ENCODE measurements around the gene SEMA4B. TPM values are rescaled to one million over a fixed set of nuclear protein-coding genes. Genes with fewer than 3 reads are reported as not detected.

SEMA4B gene
- total RNA-seq, 2 experiments from 2014 or later: 23.4 to 26.7 TPM

- H3K36me3 Mint-ChIP-seq (ENCODE audit: low read depth): no peaks in the 10 kb centered on the region
- no peaks in the 10 kb centered on the region for H3K9me3 Mint-ChIP-seq
- DNase-seq: no peak
- H3K4me3 Mint-ChIP-seq: no peak overlapping the region
- H3K4me1 Mint-ChIP-seq: peaks cover 12% of the 10 kb centered on the region
- CTCF ChIA-PET: interaction anchor here (2.0 kb wide), 1 partner anchor 12 kb away, joined by 6 read pairs; no protein-coding TSS in a partner anchor
- POLR2A ChIA-PET: no interaction called here
- H3K27ac Mint-ChIP-seq: no peak overlapping the region
- H3K27me3 Mint-ChIP-seq: peaks cover 4% of the 10 kb centered on the region
Measured at GRCh38 chr15:90165157-90165556, 36.0 kb upstream of the SEMA4B start.

GRCh38 chr15:90165659-90166489, 35.3 kb upstream of the SEMA4B start:
- DNase-seq: no peak
- Mint-ChIP-seq H3K9me3 (no peaks in the 10 kb centered on the region), H3K27me3 (peaks cover 4% of the 10 kb centered on the region), H3K27ac (no peak overlapping the region), H3K4me1 (peaks cover 12% of the 10 kb centered on the region), H3K36me3 (ENCODE audit: low read depth) (no peaks in the 10 kb centered on the region), H3K4me3 (no peak overlapping the region)
- ChIA-PET CTCF (interaction anchor here (0.6 to 1.0 kb wide), 2 partner anchors 19 to 1741 kb away, joined by 3 to 4 read pairs; no protein-coding TSS in a partner anchor), POLR2A (no interaction called here)

- ChIA-PET CTCF (interaction anchor here (0.6 to 1.0 kb wide), 2 partner anchors 16 to 134 kb away, joined by 3 to 4 read pairs; no protein-coding TSS in a partner anchor), POLR2A (no interaction called here)
- DNase-seq: no peak
- Mint-ChIP-seq H3K27me3 (peaks cover 4% of the 10 kb centered on the region), H3K36me3 (ENCODE audit: low read depth) (no peaks in the 10 kb centered on the region), H3K9me3 (no peaks in the 10 kb centered on the region), H3K27ac (no peak overlapping the region), H3K4me1 (peaks cover 11% of the 10 kb centered on the region), H3K4me3 (no peak overlapping the region)
Measured at GRCh38 chr15:90167121-90167520, 34.0 kb upstream of the SEMA4B start.

GRCh38 chr15:90171623-90172022, 29.5 kb upstream of the SEMA4B start:
- no peak overlapping the region for H3K27ac Mint-ChIP-seq
- peaks cover 5% of the 10 kb centered on the region for H3K4me1 Mint-ChIP-seq
- no peak overlapping the region for H3K4me3 Mint-ChIP-seq
- no peak for DNase-seq
- ChIA-PET POLR2A (interaction anchor here (0.7 kb wide), 1 partner anchor 12 kb away, joined by 4 read pairs; no protein-coding TSS in a partner anchor), CTCF (interaction anchor here (0.5 kb wide), 1 partner anchor 23 kb away, joined by 3 read pairs; no protein-coding TSS in a partner anchor)
- no peaks in the 10 kb centered on the region for H3K36me3 Mint-ChIP-seq (ENCODE audit: low read depth)
- H3K27me3 Mint-ChIP-seq: no peaks in the 10 kb centered on the region
- no peaks in the 10 kb centered on the region for H3K9me3 Mint-ChIP-seq

- CTCF ChIA-PET: interaction anchor here (0.6 to 0.7 kb wide), 4 partner anchors 17 to 270 kb away, joined by 3 to 5 read pairs (median 4); no protein-coding TSS in a partner anchor
- DNase-seq: no peak
- no peak overlapping the region for H3K4me3 Mint-ChIP-seq
- H3K36me3 Mint-ChIP-seq (ENCODE audit: low read depth): no peaks in the 10 kb centered on the region
- peaks cover 4% of the 10 kb centered on the region for H3K4me1 Mint-ChIP-seq
- no peaks in the 10 kb centered on the region for H3K9me3 Mint-ChIP-seq
- no peak overlapping the region for H3K27ac Mint-ChIP-seq
- H3K27me3 Mint-ChIP-seq: no peaks in the 10 kb centered on the region
- POLR2A ChIA-PET: no interaction called here
Measured at GRCh38 chr15:90173372-90173771, 27.8 kb upstream of the SEMA4B start.

- H3K9me3 Mint-ChIP-seq: peaks cover 3% of the 10 kb centered on the region
- peaks cover 11% of the 10 kb centered on the region for H3K4me1 Mint-ChIP-seq
- ChIA-PET CTCF (interaction anchor here (0.9 kb wide), 1 partner anchor 119 kb away, joined by 3 read pairs; no protein-coding TSS in a partner anchor), POLR2A (no interaction called here)
- H3K27ac Mint-ChIP-seq: no peak overlapping the region
- H3K4me3 Mint-ChIP-seq: no peak overlapping the region
- no peak for DNase-seq
- peaks cover 8% of the 10 kb centered on the region for H3K27me3 Mint-ChIP-seq
- H3K36me3 Mint-ChIP-seq (ENCODE audit: low read depth): no peaks in the 10 kb centered on the region
Measured at GRCh38 chr15:90174140-90174875, 26.8 kb upstream of the SEMA4B start.

- H3K27me3 Mint-ChIP-seq: peaks cover 14% of the 10 kb centered on the region
- H3K4me1 Mint-ChIP-seq: peaks cover 11% of the 10 kb centered on the region
- H3K9me3 Mint-ChIP-seq: peaks cover 3% of the 10 kb centered on the region
- no peak for DNase-seq
- POLR2A ChIA-PET: no interaction called here
- H3K36me3 Mint-ChIP-seq (ENCODE audit: low read depth): no peaks in the 10 kb centered on the region
- no peak overlapping the region for H3K4me3 Mint-ChIP-seq
- H3K27ac Mint-ChIP-seq: peak overlapping the region; percentile 62
- CTCF ChIA-PET: interaction anchor here (1.0 to 1.4 kb wide), 2 partner anchors 15 to 24 kb away, joined by 4 to 5 read pairs; partner anchors contain the start of gene SEMA4B
Measured at GRCh38 chr15:90177012-90177411, 24.1 kb upstream of the SEMA4B start.

- Mint-ChIP-seq H3K4me3 (no peak overlapping the region), H3K27me3 (peaks cover 14% of the 10 kb centered on the region), H3K9me3 (peaks cover 3% of the 10 kb centered on the region), H3K4me1 (peaks cover 13% of the 10 kb centered on the region), H3K27ac (no peak overlapping the region), H3K36me3 (ENCODE audit: low read depth) (no peaks in the 10 kb centered on the region)
- ChIA-PET CTCF (interaction anchor here (0.5 to 1.3 kb wide), 7 partner anchors 16 to 725 kb away, joined by 3 to 10 read pairs (median 3); partner anchors contain the start of genes CIB1, GDPGP1 and SEMA4B), POLR2A (no interaction called here)
- DNase-seq: no peak
Measured at GRCh38 chr15:90178468-90179435, 22.4 kb upstream of the SEMA4B start.

- DNase-seq: no peak
- peaks cover 3% of the 10 kb centered on the region for H3K9me3 Mint-ChIP-seq
- no peak overlapping the region for H3K4me3 Mint-ChIP-seq
- peaks cover 26% of the 10 kb centered on the region for H3K4me1 Mint-ChIP-seq
- ChIA-PET CTCF (interaction anchor here (0.9 to 1.1 kb wide), 2 partner anchors 12 to 39 kb away, joined by 5 to 6 read pairs; no protein-coding TSS in a partner anchor), POLR2A (interaction anchor here (0.7 kb wide), 1 partner anchor 11 kb away, joined by 3 read pairs; no protein-coding TSS in a partner anchor)
- H3K36me3 Mint-ChIP-seq (ENCODE audit: low read depth): no peaks in the 10 kb centered on the region
- peaks cover 14% of the 10 kb centered on the region for H3K27me3 Mint-ChIP-seq
- no peak overlapping the region for H3K27ac Mint-ChIP-seq
Measured at GRCh38 chr15:90181776-90182175, 19.4 kb upstream of the SEMA4B start.

- CTCF ChIA-PET: interaction anchor here (0.6 to 1.0 kb wide), 2 partner anchors 9 to 61 kb away, joined by 3 read pairs; no protein-coding TSS in a partner anchor
- peak overlapping the region; percentile 68 for H3K4me3 Mint-ChIP-seq
- H3K27ac Mint-ChIP-seq: peak overlapping the region; percentile 16
- no peaks in the 10 kb centered on the region for H3K36me3 Mint-ChIP-seq (ENCODE audit: low read depth)
- POLR2A ChIA-PET: interaction anchor here (0.6 kb wide), 1 partner anchor 13 kb away, joined by 4 read pairs; no protein-coding TSS in a partner anchor
- H3K4me1 Mint-ChIP-seq: peaks cover 28% of the 10 kb centered on the region
- no peaks in the 10 kb centered on the region for H3K9me3 Mint-ChIP-seq
- no peak for DNase-seq
- peaks cover 6% of the 10 kb centered on the region for H3K27me3 Mint-ChIP-seq
Measured at GRCh38 chr15:90184119-90184785, 16.9 kb upstream of the SEMA4B start.

All from activated CD4-positive, alpha-beta T cell treated with anti-CD3 and anti-CD28 coated beads, Interleukin-2, amount 10 ng/mL, durations not matched to agents 7 days and 5 days (primary cell).